ENCODE measurements around the gene ST6GALNAC6.

GRCh38 chr9:127915325-127915752 lies 15.9 kb upstream of the ST6GALNAC6 start:
- no peak for TF ChIP-seq CTCF (IDR thresholded peaks at IDR 0.05)
- no peak for TF ChIP-seq POLR2A (IDR thresholded peaks at IDR 0.05)

Measured in heart left ventricle (tissue), 13 donors.